LNCaP clone FGC (cell line): ENCODE measurements around the gene LRRK2.

Experiments used
- DNase-seq: peaks from one replicate; pipeline ENCODE4 v3.0.0-alpha.2; 2011; ENCODE audit warnings: low read depth
- H3K4me3 ChIP-seq: 2 replicates; pipeline ENCODE4 v1.5.1; 2011; ENCODE audit warnings: mild to moderate bottlenecking, low read depth, low read length, control low read depth
- CTCF ChIP-seq: IDR thresholded peaks from 2 replicates; pipeline ENCODE4 v1.5.1; 2012; ENCODE audit warnings: mild to moderate bottlenecking; ENCODE audit not compliant: control insufficient read depth, insufficient read depth; ENCODE audit errors: extremely low read depth

Gene LRRK2

GRCh38 chr12:40312196-40312595 lies 87.4 kb downstream of the LRRK2 start:
- no peak overlapping the region for H3K4me3 ChIP-seq
- TF ChIP-seq CTCF, result no peak
- no peak for DNase-seq

GRCh38 chr12:40312982-40313576 lies 88.3 kb downstream of the LRRK2 start:
- no peak for DNase-seq
- peak; percentile 43 for TF ChIP-seq CTCF
- H3K4me3 ChIP-seq, result no peak overlapping the region

- no peak overlapping the region for H3K4me3 ChIP-seq
- no peak for DNase-seq
- TF ChIP-seq CTCF, result no peak
These were observed 89.1 kb downstream of the LRRK2 start for GRCh38 chr12:40313928-40314327.

GRCh38 chr12:40314927-40315326 lies 90.1 kb downstream of the LRRK2 start:
- DNase-seq, result no peak
- no peak for TF ChIP-seq CTCF
- no peak overlapping the region for H3K4me3 ChIP-seq

- no peak overlapping the region for H3K4me3 ChIP-seq
- no peak for TF ChIP-seq CTCF
- no peak for DNase-seq
These were observed 90.6 kb downstream of the LRRK2 start for GRCh38 chr12:40315375-40315774.

- H3K4me3 ChIP-seq, result no peak overlapping the region
- DNase-seq, result no peak
- no peak for TF ChIP-seq CTCF
These were observed 99.5 kb downstream of the LRRK2 start for GRCh38 chr12:40324261-40324660.

GRCh38 chr12:40325349-40325960 lies 100.7 kb downstream of the LRRK2 start:
- no peak overlapping the region; the same call in 1 of the 2 replicates for H3K4me3 ChIP-seq

More at GRCh38 chr12:40325349-40325960, 100.7 kb downstream of the LRRK2 start:
- peak; percentile 82 for TF ChIP-seq CTCF
- DNase-seq, result peak; percentile 30
